NCI-H2171 (cell line): ENCODE measurements around the gene MFSD12.
A peak's percentile ranks its signal among the peaks of the same experiment; 100 is the strongest.

Experiments
- DNase-seq: peaks from one replicate; lab custom pipeline; 2025; lab: John Stamatoyannopoulos, UW

The MFSD12 gene

DNA sequence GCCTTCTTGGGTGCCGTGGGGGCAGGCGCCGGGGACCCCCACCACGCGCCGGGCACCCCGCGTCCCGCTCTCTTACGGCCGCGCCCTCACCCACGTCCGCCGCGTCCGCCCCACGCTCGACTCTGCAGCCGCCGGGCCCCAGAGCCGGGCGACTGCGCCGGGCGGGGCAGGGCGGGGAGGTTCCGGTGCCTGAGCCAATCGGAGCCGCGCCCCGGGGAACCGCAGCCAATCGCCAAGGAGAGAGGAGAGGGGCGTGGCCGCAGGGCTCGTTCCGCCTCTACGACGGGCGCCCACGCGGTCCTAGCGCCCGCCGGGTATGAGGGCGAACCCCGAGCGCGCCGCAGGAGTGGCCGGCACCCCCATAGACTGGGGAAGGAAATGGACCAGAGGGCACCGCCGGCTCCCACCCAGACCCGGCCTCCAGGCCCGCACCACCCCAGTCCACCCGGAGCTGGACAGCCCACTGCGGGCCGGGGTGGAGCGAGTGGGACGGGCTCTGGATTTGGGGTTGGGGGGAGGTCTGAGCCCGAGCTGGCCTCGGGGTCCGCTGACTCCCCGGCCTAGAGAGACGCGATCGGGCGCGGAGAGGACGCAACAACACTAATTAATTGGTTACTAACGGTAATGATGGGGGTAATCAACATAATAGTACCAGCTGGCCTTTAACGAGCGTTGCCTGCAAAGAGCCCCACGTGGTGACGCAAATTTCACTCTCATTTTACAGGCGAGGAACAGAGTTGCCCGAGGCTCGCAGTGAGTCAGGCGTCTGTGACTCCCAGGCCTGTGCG lies at the start of gene MFSD12:
Gene MFSD12, minus strand, starts transcription at position 126 of the 788 bp plus-strand sequence. CDS start 183 bp downstream, outside the sequence.
- peak; percentile 94 for DNase-seq

DNA sequence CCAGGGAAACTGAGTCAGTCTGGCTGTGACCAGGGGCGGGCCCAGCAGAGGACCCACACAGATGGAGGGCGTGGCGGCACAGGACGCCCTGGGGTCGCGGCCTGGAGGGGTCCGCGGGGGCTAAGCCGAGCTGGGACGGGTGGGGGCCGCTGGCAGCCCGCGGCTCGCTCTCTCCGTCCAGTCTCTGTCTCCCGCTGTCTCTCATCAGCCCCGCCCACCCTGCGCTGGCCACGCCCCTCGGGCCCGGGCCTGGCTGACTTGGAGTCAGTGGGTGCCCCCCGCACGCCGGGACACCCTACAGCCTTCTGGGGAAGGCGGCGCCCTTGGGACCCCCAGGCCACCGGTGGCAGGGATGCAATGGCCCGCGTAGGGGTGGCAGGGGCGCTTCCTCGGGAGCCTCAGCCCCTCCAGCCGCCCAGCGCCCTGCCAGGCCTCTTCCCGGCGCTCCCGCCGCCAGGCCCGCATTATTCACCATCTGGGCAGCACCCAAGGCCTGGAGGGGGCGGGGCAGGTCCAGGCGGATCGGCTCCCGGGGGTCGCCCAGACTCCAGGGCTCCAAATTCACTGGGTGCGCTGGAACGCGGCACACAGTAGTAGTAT lies 49.4 kb upstream of the MFSD12 start, which contains the start of gene TBXA2R:
Gene TBXA2R, minus strand, starts transcription at position 186 of the 600 bp plus-strand sequence. CDS start 6,241 bp downstream, outside the sequence.
- DNase-seq = no peak

DNA sequence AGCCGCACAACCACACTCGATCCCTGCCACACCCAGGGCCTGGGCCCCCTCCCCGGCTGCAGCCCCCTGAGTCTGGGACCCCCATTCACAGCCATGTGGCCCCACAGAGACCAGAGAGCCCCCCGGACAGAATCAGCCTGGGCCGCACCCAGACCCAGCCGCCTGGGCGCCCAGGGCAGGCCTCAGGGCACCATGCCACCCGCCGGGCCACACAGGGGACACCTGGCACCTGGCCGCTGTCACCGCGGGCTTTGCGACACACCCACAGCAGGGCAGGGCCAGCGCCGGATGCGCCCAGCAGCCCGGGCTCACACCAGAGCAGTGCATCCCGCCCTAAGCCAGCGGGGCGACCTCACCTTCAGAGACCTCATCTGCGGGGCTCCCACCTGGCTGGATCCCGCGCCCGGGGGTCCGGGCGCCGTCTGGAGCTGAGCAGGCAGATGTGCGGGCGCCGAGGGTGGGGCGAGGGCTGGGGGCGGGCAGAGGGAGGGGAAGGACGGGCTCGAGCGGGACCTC lies 48.8 kb upstream of the MFSD12 start:
- no peak for DNase-seq

DNA sequence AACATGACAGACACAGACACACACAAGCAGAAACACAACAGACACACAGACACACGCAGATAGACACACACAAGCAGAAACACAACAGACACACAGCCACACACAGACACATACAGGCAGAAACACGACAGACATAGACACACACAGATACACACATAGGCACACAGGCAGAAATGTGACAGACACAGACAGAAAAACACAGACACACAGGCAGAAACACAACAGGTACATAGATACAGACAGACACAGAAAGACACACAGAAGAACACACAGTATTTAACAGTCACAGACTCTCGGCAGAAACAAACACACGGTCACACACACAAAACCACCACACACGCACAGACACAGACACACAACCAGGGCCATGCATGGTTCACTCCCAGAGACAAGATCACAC lies 48.4 kb upstream of the MFSD12 start:
- DNase-seq = no peak

DNA sequence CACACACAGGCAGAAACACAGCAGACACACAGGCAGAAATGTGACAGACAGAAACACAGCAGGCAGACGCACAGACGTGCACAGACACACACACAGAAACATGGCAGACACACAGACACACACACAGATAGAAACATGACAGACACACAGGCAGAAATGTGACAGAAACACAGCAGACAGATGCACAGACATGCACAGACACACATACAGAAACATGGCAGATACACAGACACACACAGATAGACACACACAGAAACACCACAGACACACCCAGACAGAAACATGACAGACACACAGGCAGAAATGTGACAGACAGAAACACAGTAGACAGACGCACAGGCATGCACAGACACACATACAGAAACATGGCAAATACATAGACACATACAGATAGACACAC lies 48.0 kb upstream of the MFSD12 start:
- no peak for DNase-seq

DNA sequence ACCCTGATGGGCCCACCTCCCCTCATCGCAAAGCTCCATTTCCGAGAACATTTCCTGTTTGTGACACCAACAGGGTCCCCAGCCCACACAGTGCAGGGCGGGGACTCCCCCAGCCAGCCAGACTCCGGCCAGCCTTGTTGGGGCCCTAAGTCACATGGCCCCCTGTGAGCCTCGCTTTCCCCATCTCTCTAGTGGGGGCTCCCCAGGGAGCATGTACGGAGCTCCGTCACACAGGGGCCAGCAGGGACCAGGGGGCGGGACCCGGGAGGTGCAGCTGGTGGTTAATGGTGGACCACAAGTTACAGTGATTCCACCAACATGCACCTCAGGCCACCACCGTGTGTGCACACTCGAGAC lies 47.6 kb upstream of the MFSD12 start:
- no peak for DNase-seq

DNA sequence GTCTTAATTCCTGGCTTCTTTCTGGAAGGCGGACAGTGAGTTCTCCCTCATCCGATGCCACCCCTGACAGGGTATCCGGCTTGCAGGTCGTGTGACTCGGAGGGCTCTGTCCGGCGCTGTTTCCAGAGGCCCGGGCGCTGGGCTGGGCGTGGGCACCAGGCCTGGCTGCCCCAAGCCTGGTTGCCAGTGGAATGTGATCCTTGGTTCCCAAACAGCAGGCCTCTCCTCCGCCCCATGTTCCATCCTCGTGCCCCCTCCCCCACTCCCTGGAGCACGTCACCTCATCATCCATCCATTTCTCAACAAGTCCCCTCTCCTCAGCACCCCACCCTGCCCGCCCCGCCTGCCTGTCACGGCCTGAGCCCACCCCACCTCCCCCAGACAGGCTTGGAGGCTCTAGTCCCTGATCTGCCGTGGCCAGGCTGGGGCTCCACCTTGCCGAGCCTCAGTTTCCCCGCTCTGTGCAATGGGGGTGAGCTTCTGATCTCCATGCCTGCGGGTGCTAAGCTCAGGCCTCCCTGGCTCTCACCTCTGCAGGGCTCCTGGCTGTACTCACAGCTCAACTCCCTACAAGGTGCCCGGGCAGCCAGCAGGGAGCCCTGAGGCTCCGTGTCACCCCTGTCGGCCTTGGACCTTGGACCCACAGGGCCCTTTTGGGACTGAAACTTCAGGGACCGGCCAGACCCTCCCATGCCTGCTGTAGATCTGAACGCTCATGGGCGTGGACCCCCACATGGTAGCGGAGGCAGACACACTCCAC lies 47.0 kb upstream of the MFSD12 start:
- DNase-seq = no peak

DNA sequence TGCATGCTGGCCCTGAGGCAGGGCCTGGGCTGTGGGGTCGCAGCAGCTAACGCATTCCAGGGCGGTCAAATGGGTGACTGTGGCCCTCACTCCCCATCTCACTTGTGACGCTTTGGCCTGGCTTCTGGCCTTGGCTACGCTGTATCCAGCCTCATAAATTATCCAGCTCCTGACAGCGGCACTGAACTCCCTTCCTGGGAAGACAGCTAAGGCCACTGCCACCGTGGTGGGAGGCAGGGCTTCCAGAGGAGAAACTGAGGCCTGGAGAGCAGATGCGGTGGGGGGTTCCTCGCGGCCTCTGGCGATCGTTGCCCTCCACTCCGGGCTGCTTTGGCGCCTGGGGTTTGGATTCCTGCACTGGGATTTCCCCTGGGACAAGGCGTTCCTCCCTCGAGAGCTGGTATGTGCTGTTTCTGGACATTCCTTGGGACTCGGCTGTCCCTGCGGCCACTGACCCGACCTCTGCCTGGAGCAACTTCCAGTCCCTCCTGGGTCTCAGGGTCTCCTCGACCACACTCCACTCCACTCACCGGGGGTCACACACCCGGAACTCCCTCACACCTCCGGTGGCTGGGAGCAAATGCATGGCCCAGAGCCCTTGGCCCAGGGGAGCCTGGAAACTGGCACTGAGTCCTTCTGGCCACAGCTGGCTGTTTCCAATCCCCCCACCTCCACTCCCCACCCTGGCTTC lies 45.9 kb upstream of the MFSD12 start:
- DNase-seq = no peak

DNA sequence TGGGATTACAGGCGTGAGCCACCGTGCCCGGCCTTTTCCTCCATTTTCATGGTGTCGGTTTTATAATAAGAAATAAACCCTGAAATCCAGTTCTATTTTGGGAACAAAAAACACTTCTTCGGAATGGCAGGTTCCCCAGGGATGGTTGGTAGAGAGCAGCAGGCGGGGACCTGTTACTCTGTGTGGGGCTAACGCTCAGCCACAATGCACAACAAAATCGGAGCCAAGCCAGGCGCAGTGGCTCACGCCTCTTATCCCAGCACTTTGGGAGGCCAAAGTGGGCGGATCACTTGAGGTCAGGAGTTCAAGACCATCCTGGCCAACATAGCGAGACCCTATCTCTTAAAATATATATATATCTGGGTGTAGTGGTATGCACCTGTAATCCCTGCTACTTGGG lies 43.6 kb upstream of the MFSD12 start:
- no peak for DNase-seq

DNA sequence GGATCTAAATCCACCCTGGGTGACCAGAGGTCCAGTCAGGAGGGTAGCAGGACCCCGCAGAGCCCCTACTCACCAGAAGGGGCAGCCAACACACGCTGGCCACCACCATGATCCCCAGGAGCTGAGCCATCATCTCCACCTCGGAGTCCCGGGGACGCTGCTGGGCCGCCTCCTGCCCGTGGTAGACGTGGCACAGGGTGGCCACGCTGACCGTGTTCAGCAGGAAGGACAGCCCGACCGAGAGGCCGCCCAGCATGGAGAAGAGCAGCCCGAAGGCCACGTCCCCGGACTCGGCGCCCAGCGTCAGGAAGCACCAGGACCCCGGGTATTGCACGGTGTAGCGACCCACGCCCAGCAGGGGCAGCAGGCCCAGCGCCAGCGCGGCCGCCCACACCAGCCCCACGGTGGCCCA lies 42.4 kb upstream of the MFSD12 start:
- no peak for DNase-seq

DNA sequence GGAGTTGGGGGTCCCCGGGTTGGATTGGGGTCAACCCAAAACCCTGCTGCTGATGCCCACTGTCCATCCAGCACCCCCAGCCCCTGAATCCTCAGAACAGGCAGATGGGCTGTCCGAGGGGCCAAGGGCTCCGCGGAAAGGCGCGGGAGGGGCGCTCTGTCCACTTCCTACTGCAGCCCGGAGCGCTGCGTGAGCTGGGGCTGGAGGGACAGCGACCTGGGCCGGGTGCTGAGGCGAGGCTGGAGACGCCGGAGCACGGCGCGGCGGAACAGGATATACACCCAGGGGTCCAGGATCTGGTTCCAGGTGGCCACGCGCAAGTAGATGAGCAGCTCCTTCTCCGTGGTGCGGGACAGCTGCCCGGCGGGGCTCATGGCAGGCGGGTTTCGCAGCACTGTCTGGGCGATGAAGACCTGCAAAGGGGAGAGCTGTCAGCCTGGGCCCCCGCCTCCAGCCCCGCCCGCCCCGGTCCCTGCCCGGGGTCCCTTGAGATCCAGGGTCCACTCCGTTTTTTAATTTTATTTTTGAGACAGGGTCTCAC lies 38.2 kb upstream of the MFSD12 start:
- no peak for DNase-seq

DNA sequence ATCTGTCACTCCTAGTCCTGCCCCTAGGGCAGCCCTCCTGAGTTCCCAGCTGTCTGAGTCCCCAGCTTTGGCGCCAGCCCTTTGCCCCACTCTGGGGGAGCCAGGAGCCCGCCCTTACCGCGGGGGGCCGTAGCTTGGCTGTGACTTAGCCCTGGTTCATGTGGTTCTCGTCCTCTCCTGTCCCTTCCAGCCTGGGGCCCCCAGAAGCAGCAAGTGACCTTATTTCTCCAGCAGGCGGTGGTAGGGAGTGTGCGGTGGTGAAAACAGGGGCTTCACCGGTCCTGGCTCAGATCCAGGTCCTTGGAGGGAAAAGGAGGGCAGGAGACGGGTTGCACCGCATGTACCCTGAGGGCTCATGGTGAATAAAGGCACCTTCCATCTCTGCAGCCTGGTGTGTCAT lies 35.8 kb upstream of the MFSD12 start:
- no peak for DNase-seq

DNA sequence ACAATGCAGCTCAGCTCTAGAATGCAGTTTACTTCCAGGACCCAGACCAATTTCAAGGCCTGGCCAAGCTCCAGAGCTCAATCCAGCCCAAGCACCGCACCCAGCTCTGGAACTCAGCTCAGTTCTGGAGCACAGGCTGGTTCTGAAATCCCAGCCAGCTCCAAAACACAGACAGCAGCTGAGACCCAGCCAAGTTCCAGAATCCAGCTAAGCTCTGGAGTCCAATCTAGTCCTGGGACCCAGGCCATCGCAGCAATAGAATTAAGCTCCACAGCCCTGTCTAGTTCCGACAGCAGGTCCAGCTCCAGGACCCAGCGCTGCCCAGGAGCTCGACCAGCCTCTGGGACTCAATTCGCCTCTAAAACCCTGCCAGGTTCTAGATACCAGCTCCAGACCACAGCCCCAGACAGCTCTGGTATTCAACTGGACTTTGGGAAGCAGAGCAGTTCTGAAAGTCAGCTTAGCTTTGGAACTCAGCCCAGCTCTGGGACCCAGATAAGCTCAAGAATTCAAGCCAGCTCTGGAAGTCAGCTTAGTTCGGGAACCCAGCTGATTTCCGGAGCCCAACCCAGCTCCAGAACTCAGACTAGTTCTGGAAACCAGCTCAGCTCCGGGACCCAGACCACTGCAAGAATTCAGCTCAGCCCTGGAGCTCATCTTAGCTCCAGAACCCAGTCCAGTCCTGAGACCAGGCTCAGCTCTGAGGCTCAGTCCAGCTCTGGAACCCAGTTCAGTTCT lies 34.7 kb upstream of the MFSD12 start:
- no peak for DNase-seq

DNA sequence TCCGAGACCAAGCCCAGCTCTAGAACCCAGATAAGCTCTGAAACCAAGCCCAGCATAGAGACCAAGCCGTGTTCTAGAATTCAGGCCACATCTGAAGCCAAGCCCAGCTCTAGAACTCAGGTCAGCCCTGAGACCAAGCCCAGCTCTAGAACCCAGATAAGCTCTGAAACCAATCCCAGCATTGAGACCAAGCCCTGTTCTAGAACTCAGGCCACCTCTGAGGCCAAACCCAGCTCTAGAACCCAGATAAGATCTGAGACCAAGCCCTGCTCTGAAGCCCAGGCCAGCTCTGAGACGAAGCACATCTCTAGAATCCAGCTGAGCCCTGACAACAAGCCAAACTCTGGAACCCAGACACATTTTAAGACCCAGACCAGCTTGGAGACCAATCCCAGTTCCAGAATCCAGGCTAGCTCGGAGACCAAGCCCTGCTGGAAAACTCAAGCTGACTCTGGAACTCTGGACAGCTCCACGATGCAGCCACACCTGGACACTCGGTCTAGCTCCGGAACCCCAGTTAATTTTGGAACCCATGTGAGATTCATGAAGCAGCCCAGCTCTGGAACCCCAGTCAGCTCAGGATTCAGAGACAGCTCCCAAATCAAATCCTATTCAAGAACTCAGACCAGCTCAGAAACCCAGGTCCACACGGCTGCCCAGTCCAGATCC lies 33.7 kb upstream of the MFSD12 start:
- no peak for DNase-seq

DNA sequence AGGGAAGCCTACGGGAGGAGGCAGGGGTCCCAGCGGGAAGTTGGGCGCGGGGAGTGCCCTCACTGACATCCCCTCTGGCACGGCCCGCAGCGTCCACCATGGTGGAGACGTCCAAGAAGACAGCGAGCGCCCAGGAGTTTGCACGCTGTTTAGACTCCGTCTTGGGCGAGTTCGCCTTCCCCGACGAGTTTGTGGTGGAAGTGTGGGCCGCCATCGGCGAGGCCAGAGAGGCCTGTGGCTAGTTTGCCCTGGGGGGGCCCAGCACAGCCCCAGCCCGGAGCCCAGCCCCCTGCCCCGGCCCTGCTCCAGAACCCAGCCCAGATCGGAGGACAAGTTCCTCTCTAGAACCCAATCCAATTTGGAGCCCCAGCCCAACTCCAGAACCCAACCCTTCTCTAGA lies 32.6 kb upstream of the MFSD12 start:
- no peak for DNase-seq

DNA sequence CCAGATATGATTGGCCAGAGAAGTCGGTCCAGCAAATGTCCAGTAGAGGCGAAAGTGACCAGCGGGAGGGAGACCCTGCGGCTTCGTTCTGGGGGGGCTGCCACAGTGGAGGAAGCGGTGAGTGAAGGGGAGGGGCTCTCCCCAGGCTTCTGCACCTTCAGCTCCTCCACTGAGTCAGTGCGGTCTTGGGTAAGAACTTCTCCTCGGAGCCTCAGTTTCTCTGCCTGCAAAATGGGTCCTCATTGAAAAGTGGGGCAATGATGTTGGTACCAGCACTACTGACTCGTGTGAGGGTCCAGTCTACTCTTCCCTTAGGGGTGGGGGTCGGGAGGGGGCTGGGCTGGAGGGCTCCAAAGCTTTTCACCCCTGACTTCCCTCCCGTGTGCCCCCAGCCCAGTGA lies 32.1 kb upstream of the MFSD12 start:
- no peak for DNase-seq

DNA sequence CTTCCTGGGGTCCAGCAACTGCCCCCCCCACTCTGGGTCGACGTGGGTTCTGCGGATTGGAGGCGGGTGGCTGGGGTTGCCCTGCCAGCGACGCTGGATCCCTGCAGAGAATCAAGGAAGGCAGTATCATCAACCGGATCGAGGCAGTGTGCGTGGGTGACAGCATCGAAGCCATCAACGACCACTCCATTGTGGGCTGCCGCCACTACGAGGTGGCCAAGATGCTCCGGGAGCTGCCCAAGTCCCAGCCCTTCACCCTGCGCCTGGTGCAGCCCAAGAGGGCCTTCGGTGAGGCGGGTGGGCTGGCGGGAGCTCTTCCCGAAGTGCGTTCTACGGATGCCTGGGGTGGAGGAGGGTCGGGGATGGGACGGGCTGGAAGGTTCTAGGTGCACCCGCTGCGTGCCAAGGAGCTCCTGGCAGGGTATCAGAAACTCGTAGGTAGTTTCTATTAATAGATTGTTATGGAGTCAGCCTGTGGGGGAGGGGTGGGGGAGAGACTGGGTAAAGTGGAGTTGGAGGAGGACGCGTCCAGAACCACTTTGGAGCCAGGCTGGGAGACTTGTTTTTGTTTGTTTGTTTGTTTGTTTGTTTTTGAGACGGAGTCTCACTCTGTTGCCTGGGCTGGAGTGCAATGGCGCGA lies 29.4 kb upstream of the MFSD12 start:
- DNase-seq = no peak

DNA sequence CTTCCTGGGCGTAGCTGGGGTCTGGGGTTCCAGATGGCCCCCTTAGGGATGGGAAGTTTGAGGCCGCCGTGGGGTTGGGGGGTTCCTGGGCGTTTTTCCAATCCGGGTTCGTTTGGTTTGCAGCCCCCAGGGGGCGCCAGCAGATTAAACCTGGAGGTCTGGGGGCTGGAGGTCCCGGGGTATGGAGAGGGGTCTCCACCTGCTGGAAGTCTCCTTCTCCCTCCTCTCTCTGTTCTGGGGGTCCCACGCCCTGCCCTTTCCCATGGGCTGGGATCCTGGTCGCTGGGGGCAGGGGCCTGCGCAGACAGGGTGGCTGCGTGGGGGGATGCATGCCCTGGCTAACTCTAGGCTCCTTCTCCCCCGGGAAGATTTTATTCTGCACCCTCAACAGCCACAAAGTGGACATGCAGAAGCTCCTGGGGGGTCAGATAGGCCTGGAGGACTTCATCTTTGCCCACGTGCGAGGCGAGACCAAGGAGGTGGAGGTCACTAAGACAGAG lies 28.8 kb upstream of the MFSD12 start:
- no peak for DNase-seq

DNA sequence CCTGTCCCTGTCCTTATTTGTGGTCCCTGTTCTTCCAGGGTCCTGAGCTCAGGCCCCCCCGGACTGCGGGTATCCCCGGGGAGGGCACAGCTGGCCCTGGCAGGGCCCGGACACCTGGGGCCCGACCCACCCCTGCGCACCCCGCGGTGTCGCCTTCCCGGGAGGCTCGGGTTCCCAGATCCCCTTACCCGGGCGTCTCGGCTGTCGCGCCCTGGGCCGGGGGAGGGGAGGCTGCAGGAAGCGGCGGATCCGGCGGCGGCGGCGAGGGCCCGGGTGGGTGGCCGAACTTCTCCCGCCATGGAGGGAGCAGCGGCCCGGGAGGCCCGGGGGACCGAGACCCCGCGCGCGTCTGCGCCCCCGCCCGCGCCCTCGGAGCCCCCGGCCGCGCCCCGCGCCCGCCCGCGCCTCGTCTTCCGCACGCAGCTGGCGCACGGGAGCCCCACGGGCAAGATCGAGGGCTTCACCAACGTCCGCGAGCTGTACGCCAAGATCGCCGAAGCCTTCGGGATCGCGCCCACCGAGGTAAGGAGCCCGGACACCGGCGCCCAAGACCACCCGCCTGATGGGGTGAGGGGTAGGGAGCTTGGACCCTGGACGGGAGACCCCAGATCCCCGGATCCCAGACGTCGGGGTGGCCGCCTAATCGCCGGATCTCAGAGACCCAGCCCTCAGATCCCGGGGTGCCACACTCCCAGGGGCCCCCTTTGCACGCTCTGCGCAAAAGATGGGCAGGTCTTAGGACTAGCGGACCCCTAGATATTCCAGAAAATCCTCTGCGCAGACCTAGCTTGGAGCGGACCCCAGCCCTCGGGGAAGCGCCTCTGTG lies 28.1 kb upstream of the MFSD12 start, which contains the start of gene GIPC3:
Gene GIPC3, plus strand, starts transcription at position 178 of the 826 bp plus-strand sequence. Its CDS starts 120 bp downstream, at position 298.
- DNase-seq = no peak
